Endothelial cell of umbilical vein (primary cell): ENCODE measurements around the gene SPTLC3. TPM values are rescaled to one million over a fixed set of nuclear protein-coding genes. Genes with fewer than 3 reads are reported as not detected.

ENCODE experiments used
- BruUV-seq: library from RNA; stranded (reverse); fragments of 400-500 nt; replicated peaks from 2 replicates; lab custom pipeline; 2021; lab: Mats Ljungman, UMichigan
- CTCF ChIA-PET: fragments of 300-600, 350-600 bp; sonication (Branson Sonifier 250); formaldehyde crosslinking; loops from one replicate; lab custom pipeline; 2021; ENCODE audit warnings: antibody characterized with exemption, inconsistent platforms; lab: Charles Lee
- POLR2A ChIA-PET: fragments of 300-600, 350-600 bp; sonication (Branson Sonifier 250); formaldehyde crosslinking; loops from one replicate; lab custom pipeline; 2021; ENCODE audit warnings: antibody characterized with exemption, inconsistent platforms; lab: Charles Lee
- DNase-seq: peaks from one replicate; pipeline ENCODE4 v3.0.0-alpha.2; 2011; ENCODE audit warnings: low read depth, low spot score
- FAIRE-seq: peaks from 2 replicates; lab custom pipeline; 2011; peaks lifted over from hg19 to GRCh38; lab: Jason Lieb, UNC
- H2AFZ ChIP-seq: 2 replicates; pipeline ENCODE4 v1.6.0; 2012; ENCODE audit warnings: low read depth, low read length, control low read depth, inconsistent platforms
- H3K27ac ChIP-seq: 2 replicates; pipeline ENCODE4 v1.5.1; 2011; ENCODE audit warnings: low read depth, mild to moderate bottlenecking, control low read depth, low read length, moderate library complexity; ENCODE audit not compliant: insufficient read depth
- H3K27me3 ChIP-seq, 2 experiments: 2 replicates each; pipeline versions ENCODE4 v1.6.0 to v1.6.1; 2011; ENCODE audit warnings: low read length in 2 of 2, mixed read lengths in 1 of 2; ENCODE audit not compliant: control insufficient read depth in 2 of 2, insufficient read depth in 2 of 2
- H3K36me3 ChIP-seq, 2 experiments: 2 replicates in 1 of 2; 3 replicates in 1 of 2; pipeline ENCODE4 v1.5.1; 2011; ENCODE audit warnings: low read length in 2 of 2, mild to moderate bottlenecking in 1 of 2, moderate library complexity in 1 of 2; ENCODE audit not compliant: control insufficient read depth in 2 of 2, insufficient read depth in 2 of 2; ENCODE audit errors: extremely low read depth in 1 of 2
- H3K4me1 ChIP-seq: 3 replicates; pipeline ENCODE4 v1.5.1; 2011; ENCODE audit warnings: mild to moderate bottlenecking, low read length; ENCODE audit not compliant: control insufficient read depth, insufficient read depth; ENCODE audit errors: extremely low read depth
- H3K4me2 ChIP-seq: 2 replicates; pipeline ENCODE4 v1.6.1; 2011; ENCODE audit warnings: low read length, control low read depth, mixed read lengths; ENCODE audit not compliant: insufficient read depth
- H3K4me3 ChIP-seq, 3 experiments: fragments of 200-600 bp in 1 of 3; sonication (generic), shearing (Covaris generic) in 1 of 3; replicated peaks in 1 of 3; 2 replicates each; pipeline ENCODE4 v1.5.1; 2011 to 2016; ENCODE audit warnings: control low read depth in 3 of 3, low read length in 3 of 3, mild to moderate bottlenecking in 2 of 3, inconsistent platforms in 1 of 3, low read depth in 1 of 3, moderate library complexity in 1 of 3; ENCODE audit not compliant: insufficient read depth in 1 of 3
- H3K79me2 ChIP-seq: 2 replicates; pipeline ENCODE4 v1.6.0; 2012; ENCODE audit warnings: low read length, inconsistent platforms; ENCODE audit not compliant: control insufficient read depth, insufficient read depth
- H3K9ac ChIP-seq: replicated peaks from 2 replicates; pipeline ENCODE3; 2011; ENCODE audit warnings: low read length, control low read depth; ENCODE audit not compliant: insufficient read depth; ENCODE audit errors: extremely low read depth
- H3K9me1 ChIP-seq: replicated peaks from 3 replicates; pipeline ENCODE4 v1.6.0; 2011; ENCODE audit warnings: mild to moderate bottlenecking, low read length; ENCODE audit not compliant: control insufficient read depth, insufficient read depth; ENCODE audit errors: extremely low read depth
- H3K9me3 ChIP-seq: replicated peaks from 2 replicates; pipeline ENCODE4 v1.5.1; 2012; ENCODE audit warnings: low read length, inconsistent platforms; ENCODE audit not compliant: control insufficient read depth, insufficient read depth
- H4K20me1 ChIP-seq: replicated peaks from 2 replicates; pipeline ENCODE3; 2011; ENCODE audit warnings: mild to moderate bottlenecking, low read length; ENCODE audit not compliant: control insufficient read depth, insufficient read depth; ENCODE audit errors: extremely low read depth
- EZH2 ChIP-seq: IDR thresholded peaks from 2 replicates; pipeline ENCODE4 v1.6.1; 2012; ENCODE audit warnings: borderline replicate concordance, low read depth, mild to moderate bottlenecking, moderate library complexity, low read length, inconsistent platforms; ENCODE audit not compliant: severe bottlenecking
- FOS ChIP-seq: IDR thresholded peaks from 2 replicates; pipeline ENCODE4 v1.6.1; 2011; ENCODE audit warnings: mild to moderate bottlenecking, low read length, moderate library complexity, borderline replicate concordance; ENCODE audit not compliant: insufficient read depth
- GATA2 ChIP-seq: IDR thresholded peaks from 2 replicates; pipeline ENCODE4 v1.7.0; 2011; ENCODE audit warnings: low read depth, mild to moderate bottlenecking, moderate library complexity, mixed read lengths, low read length; ENCODE audit not compliant: insufficient read length, insufficient read depth
- JUN ChIP-seq: IDR thresholded peaks from 2 replicates; pipeline ENCODE4 v1.6.1; 2011; ENCODE audit warnings: borderline replicate concordance, low read depth; ENCODE audit not compliant: insufficient read length, insufficient read depth
- MYC ChIP-seq: IDR thresholded peaks from one replicate; pipeline ENCODE4 v1.6.1; 2011; ENCODE audit warnings: mild to moderate bottlenecking, low read depth, low read length
- POLR2A ChIP-seq: IDR thresholded peaks from 2 replicates; pipeline ENCODE4 v1.6.1; 2012; ENCODE audit warnings: low read depth, mild to moderate bottlenecking, control low read depth, low read length
- POLR2AphosphoS5 ChIP-seq: IDR thresholded peaks from 2 replicates; pipeline ENCODE4 v1.6.1; 2012; ENCODE audit warnings: low read depth, mild to moderate bottlenecking, control low read depth, low read length, moderate library complexity; ENCODE audit not compliant: insufficient read depth
- dilution Hi-C: fragments of 300-500 bp; cut with MboI; formaldehyde crosslinking; loops from one replicate; pipeline ENCODE4 v1.15.0; 2019; ENCODE audit warnings: low sequenced_read_pairs; ENCODE audit not compliant: extremely low pct_ligation_motif_present
- intact Hi-C: fragments of 100-400 bp; cut with micrococcal nuclease; formaldehyde crosslinking; loops from one replicate; pipeline ENCODE4 v1.10.0; 2022
- polyA plus RNA-seq, 4 experiments: library from polyadenylated mRNA; depleted of rRNA in 3 of 4; stranded (reverse) in 3 of 4; unstranded in 1 of 4; fragments of >200 nt; gene quantifications; 2 replicates each; pipeline versions ENCODE4 v1.2.1 to v1.2.3, GENCODE V29; 2011 to 2012; ENCODE audit warnings: missing spikeins in 1 of 4
- total RNA-seq: library from RNA; stranded (reverse); gene quantifications from 2 replicates; pipeline ENCODE4 v1.2.3, GENCODE V29; 2021
- TF ChIP-seq, protein P1 (sequence below), 2 donors: IDR thresholded peaks; 1 replicate in 1 of 2; 2 replicates in 1 of 2; pipeline ENCODE4 v1.5.1; 2011; ENCODE audit warnings: low read length in 2 of 2, mild to moderate bottlenecking in 2 of 2, moderate library complexity in 2 of 2, control low read depth in 1 of 2, inconsistent platforms in 1 of 2, low read depth in 1 of 2; ENCODE audit not compliant: insufficient read depth in 1 of 2; ENCODE audit errors: extremely low read depth in 1 of 2
- TF ChIP-seq, protein P2 (sequence below): IDR thresholded peaks from 2 replicates; pipeline ENCODE4 v1.6.1; 2011; ENCODE audit not compliant: insufficient read depth, insufficient read length

Gene SPTLC3
- total and polyA plus RNA-seq, 2 donors (not counting 3 experiments of a cell fraction or from before 2014, with no cell fraction given) = 0.29 to 0.35 TPM

DNA sequence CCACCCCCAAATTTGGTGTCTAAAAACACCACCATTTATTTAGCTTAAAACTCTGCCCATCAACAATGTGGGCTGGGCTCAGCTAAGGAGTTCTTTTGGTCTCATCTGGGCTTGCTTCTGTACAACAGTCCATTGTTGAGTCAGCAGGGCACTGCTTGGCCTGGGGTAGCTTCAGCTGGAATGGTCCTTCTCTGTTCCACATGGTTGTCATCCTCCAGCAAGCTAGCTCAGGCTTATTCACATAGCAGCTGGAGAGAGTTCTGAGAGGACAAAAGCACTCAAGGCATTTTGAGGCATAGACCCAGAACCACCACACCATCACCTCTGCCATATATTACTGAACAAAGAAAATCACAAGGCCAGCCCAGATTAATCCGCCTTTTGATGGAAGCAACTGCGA, 116.7 kb downstream of the SPTLC3 start:
- dilution Hi-C loops = no loop called here
- H3K4me2 ChIP-seq = no peak overlapping the region
- no peak overlapping the region for H2AFZ ChIP-seq
- no peaks in the 10 kb centered on the region for H3K4me1 ChIP-seq
- H3K9me1 ChIP-seq = no peaks in the 10 kb centered on the region
- ChIA-PET CTCF (interaction anchor here (1.6 to 2.3 kb wide), 2 partner anchors 177 to 421 kb away, joined by 7 to 9 read pairs; no protein-coding TSS in a partner anchor), POLR2A (no interaction called here)
- H3K27me3 ChIP-seq = no peaks in the 10 kb centered on the region
- H3K4me3 ChIP-seq = no peak overlapping the region
- no peaks in the 10 kb centered on the region for H3K9me3 ChIP-seq
- FAIRE-seq = no peak
- H3K36me3 ChIP-seq = no peaks in the 10 kb centered on the region
- H4K20me1 ChIP-seq = no peaks in the 10 kb centered on the region
- H3K9ac ChIP-seq = no peak overlapping the region
- BruUV-seq = no TSS peak
- TF ChIP-seq POLR2AphosphoS5 = no peak
- no peak for TF ChIP-seq POLR2A
- TF ChIP-seq, protein P1, sequence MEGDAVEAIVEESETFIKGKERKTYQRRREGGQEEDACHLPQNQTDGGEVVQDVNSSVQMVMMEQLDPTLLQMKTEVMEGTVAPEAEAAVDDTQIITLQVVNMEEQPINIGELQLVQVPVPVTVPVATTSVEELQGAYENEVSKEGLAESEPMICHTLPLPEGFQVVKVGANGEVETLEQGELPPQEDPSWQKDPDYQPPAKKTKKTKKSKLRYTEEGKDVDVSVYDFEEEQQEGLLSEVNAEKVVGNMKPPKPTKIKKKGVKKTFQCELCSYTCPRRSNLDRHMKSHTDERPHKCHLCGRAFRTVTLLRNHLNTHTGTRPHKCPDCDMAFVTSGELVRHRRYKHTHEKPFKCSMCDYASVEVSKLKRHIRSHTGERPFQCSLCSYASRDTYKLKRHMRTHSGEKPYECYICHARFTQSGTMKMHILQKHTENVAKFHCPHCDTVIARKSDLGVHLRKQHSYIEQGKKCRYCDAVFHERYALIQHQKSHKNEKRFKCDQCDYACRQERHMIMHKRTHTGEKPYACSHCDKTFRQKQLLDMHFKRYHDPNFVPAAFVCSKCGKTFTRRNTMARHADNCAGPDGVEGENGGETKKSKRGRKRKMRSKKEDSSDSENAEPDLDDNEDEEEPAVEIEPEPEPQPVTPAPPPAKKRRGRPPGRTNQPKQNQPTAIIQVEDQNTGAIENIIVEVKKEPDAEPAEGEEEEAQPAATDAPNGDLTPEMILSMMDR (IDR thresholded peaks at IDR 0.05; ENCODE audit: extremely low read depth in 1 of 2, insufficient read depth in 1 of 2, low read depth in 1 of 2, low read length in 2 of 2) = no peak
- TF ChIP-seq MYC = no peak
- no peak for TF ChIP-seq FOS
- TF ChIP-seq JUN = no peak
- no peak for TF ChIP-seq EZH2
- TF ChIP-seq, protein P2, sequence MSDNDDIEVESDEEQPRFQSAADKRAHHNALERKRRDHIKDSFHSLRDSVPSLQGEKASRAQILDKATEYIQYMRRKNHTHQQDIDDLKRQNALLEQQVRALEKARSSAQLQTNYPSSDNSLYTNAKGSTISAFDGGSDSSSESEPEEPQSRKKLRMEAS = no peak
- TF ChIP-seq GATA2 = no peak
- intact Hi-C loops = no loop called here
- H3K79me2 ChIP-seq = no peaks in the 10 kb centered on the region
- H3K27ac ChIP-seq = no peak overlapping the region
- DNase-seq = no peak
